Measurements from ENCODE around the gene CEPT1.
"Not testable (repeated sequence)": the region's sequence is repeated elsewhere in the genome, so short reads cannot be mapped to it uniquely, and the experiment has no call there.

The CEPT1 gene

GRCh38 chr1:111209622-111210021, 69.6 kb downstream of the CEPT1 start:
- no peak for DNase-seq (ENCODE audit: low read depth in 2 of 2)

- no peak for DNase-seq (ENCODE audit: low read depth in 2 of 2)
Measured at GRCh38 chr1:111211921-111212320, 71.9 kb downstream of the CEPT1 start.

DNA sequence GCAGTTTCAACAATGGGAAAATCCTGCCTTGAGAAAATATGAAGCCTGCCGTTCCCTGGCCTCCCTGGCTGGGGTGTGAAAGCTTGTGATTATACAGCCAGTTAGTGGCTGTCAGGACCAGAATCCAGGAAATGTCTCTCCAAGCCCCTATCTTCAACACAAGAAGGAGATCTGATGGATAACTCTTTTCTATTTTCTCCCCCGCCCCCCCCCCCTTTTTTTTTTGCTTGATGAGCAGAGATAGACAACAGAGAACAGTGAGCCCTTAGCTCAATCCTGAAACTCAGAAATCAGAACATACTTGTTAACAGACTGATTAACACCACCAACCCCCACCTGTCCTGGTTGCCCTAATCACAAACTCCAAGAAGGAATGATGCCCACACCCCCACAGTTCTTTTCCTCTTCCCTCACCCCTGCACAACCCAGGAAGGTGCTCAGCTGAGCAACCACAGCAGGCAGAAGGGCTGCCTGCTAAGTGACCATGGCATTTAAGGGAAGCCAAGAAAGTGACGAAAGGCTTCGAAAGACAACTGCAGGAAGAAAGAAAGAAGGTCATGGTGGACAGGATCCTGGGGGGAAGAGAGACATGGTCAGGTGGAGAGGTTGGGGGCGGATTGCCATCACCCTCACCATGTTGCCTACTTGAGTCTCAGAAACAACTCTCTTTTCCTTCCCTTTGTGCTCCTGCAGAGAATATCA, 72.8 kb downstream of the CEPT1 start:
- no peak for DNase-seq (ENCODE audit: low read depth in 2 of 2)

GRCh38 chr1:111213412-111213811, 73.4 kb downstream of the CEPT1 start:
- no peak for DNase-seq (ENCODE audit: low read depth in 2 of 2)

- DNase-seq (ENCODE audit: low read depth in 2 of 2), result no peak
Measured at GRCh38 chr1:111214074-111214801, 74.2 kb downstream of the CEPT1 start.

DNA sequence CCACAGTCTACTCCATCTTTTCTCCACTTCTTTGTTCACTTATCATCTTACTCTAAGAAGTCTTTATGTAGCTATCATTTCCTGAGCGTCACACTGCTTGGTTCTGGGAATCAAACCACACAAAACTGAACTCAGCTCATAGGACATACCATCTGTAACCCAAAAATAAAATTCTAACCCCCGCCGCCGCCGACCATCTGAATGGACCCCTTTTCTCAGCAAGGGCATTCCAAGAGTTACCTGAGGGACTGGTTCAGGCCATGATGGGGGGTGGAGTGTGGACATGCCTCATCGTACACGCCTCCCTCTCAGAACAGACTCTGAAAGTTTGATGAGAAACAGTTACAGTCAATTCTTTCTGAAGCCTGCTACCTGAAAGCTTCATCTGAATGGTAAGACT, 74.9 kb downstream of the CEPT1 start:
- no peak for DNase-seq (ENCODE audit: low read depth in 2 of 2)

- DNase-seq (ENCODE audit: low read depth in 2 of 2), result not testable (repeated sequence)
Measured at GRCh38 chr1:111215285-111215684, 75.3 kb downstream of the CEPT1 start.

- no peak for DNase-seq (ENCODE audit: low read depth in 2 of 2)
Measured at GRCh38 chr1:111216751-111217150, 76.7 kb downstream of the CEPT1 start.

- DNase-seq (ENCODE audit: low read depth in 2 of 2), result no peak
Measured at GRCh38 chr1:111217183-111217910, 77.3 kb downstream of the CEPT1 start.

DNA sequence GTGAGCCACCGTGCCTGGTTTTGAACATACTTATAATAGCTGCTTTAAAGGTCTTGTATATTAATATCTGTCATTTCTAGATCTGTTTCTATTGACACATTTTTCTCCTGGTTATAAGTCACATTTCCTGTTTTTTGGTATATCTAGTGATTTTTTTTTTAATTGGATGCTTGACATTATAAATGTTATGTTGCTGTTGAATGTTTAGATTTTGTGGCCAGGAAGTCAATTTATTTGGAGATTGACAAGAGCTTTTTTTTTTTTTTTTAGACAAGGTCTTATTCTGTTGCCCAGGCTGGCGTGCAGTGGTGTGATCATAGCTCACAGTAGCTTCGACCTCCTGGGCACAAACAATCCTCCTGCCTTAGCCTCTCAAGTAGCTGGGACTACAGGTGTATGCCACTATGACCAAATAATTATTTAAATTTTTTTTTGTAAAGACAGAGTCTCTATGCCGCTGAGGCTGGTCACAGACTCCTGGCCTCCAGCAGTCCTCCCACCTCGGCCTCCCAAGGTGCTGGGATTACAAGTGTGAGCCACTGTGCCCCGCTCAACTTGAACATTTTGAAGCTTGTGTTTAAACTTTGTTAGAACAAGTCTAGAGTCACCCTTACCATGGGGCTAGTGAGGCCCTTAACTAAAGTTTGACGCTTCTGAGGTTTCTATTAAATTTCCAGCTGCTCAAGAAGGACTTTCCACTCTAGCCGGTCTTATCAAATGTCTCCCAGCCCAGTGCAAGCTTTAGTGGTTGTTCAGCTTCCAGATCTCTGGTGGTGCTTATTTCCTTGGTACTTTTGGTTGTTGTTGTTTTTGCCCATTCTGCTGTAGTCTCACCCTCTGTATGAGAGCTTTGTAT, 78.9 kb downstream of the CEPT1 start:
- DNase-seq (ENCODE audit: low read depth in 2 of 2), result no peak

- DNase-seq (ENCODE audit: low read depth in 2 of 2), result no peak
Measured at GRCh38 chr1:111219557-111220286, 79.7 kb downstream of the CEPT1 start.

GRCh38 chr1:111220302-111220890, 80.4 kb downstream of the CEPT1 start:
- DNase-seq (ENCODE audit: low read depth in 2 of 2), result no peak

DNA sequence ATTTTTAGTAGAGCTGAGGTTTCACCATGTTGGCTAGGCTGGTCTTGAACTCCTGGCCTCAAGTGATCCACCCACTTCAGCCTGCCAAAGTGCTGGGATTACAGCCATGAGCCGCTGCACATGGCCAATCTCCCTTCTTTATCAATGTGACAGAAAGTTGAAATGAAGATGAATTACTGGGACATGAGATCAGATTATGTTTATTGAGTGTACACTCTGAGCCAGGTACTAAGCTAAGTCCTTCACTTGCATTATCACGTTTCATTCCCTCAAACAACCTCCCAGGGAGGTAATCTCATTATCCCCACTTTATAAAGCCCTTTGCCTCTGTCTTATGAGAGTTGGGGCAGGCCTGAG, 81.2 kb downstream of the CEPT1 start:
- no peak for DNase-seq (ENCODE audit: low read depth in 2 of 2)

DNA sequence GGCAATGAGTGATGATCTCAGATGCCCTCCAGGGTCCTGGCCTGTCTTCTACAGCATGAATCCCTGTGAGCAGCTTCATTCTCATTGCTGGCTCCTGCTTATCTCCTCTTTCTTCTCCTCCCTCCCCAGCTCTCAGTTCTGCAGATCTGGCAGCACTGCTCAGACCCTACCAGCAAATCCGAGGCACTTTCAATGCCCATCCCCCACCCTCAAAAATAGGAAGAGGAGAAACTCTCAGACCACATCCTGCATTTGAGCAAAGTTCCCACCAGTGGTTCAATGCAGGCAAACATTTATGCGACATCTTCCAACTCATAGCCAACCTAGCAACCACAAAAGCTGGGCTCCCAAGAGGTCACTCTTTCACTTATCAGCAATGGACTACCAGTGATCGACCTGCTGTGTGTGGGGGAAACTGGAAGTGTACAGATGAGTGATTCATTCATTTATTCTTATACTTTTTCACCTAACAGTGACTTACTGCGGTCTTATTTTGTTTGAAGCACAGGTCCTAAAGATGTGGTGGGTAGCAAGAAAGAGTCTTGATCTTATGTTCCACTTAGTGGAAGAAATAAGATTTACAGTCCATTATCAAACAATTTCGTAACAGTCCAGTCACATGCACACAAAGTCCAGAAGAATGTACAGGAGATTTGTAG, 81.7 kb downstream of the CEPT1 start:
- DNase-seq (ENCODE audit: low read depth in 2 of 2), result no peak

GRCh38 chr1:111222308-111223125, 82.5 kb downstream of the CEPT1 start:
- peak in 1 of 2 donors; percentile 60 for DNase-seq (ENCODE audit: low read depth in 2 of 2)

DNA sequence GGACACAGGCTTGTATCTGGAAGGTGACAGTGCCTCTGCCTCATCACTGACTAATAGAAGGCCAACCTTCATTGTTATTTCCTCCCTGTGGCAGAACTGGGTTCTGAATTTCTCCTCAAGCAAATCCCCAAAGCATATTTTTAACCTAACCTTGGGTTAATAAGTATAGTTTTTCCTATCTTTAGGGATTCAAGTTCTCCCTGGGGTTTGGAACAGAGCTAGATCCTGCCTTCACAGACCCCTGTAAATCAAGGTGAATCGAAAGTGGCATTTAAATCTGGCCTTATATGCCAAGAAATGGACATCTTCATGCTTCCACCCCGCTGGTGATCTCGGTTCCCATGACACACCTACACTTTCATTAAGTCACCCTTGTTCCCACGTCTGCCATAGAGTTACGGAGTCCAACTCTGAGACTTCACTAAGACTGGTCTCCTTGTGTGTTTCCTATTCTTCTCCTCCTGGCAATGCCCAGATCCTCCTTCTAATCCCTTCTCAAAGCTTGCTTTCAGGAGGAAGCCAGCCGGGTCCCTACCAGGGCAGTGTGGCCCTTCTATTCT, 83.2 kb downstream of the CEPT1 start:
- DNase-seq (ENCODE audit: low read depth in 2 of 2), result no peak

DNA sequence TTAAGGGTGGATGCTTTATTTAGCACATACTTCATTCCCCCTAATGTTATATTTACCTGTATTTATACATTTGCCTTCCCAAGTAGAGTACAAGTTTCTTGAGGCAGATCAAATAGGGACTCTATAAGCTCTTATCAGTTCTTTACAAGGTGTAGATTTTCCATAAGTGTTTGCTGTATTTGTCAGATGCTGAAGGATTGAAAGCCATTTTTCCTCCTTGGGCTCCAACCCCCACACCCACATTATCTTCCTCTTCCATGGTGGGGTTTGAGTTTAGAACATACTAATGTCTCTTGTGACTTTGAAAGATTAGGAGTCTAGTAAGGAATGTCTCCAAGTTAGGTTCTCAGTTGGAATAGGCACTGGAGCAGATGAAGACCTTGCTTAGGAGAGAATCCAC, 85.1 kb downstream of the CEPT1 start:
- no peak for DNase-seq (ENCODE audit: low read depth in 2 of 2)

- no peak for DNase-seq (ENCODE audit: low read depth in 2 of 2)
Measured at GRCh38 chr1:111225717-111226400, 85.8 kb downstream of the CEPT1 start.
